ENCODE data around the gene RAPGEF1.

GRCh38 chr9:131736431-131736830 lies 3.4 kb downstream of the RAPGEF1 start:
- TF ChIP-seq MYC (IDR thresholded peaks at IDR 0.05; ENCODE audit: borderline replicate concordance, low read length) (no peak), BCL3 (IDR thresholded peaks at IDR 0.05) (no peak), ESRRA (IDR thresholded peaks at IDR 0.05; ENCODE audit: borderline replicate concordance, low read length) (no peak), REST (IDR thresholded peaks at IDR 0.05) (no peak), CTCF (IDR thresholded peaks at IDR 0.05) (no peak), ZNF302 (CRISPR knock-in tag; IDR thresholded peaks at IDR 0.05) (no peak), MAX (IDR thresholded peaks at IDR 0.05) (no peak), NR3C1 (IDR thresholded peaks at IDR 0.05) (no peak), CEBPB (IDR thresholded peaks at IDR 0.05) (no peak)
